GM19238 (cell line): ENCODE data around the gene TAOK1.

Experiments
- DNase-seq: peaks from one replicate; pipeline ENCODE4 v3.0.0; 2011; ENCODE audit warnings: low spot score; ENCODE audit not compliant: insufficient read length

TAOK1 gene

DNA sequence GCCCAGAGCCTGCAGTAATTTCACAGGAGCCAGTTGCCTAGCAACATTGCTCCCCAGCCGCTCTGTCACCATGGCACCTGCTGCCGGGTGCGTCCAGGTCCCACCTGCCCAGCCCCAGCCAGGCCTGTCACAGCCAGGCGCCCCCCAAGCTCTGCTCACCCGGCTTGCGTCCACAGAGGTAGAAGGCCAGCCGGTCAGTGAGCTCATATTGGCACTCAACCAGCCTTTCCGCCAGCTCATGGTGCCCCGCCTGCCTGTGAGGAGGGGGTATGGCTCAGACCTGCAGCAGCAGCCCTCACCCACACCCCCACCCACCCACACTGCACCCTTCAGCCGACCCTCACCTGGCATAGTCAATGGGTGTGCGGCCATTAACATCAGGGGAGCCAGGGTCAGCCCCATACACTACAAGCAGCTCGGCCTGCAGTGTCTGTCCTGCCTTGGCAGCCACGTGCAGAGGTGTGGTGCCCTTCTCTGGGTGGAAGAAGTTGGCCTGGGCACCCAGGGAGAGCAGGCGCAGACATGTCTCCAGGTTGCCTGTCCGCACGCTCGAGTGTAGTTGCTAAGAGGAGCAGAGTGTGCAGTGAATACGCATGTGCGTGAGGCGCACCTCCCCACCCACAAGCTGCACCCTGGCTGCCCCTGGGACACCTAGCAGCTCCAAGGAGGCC, 191.6 kb downstream of the TAOK1 start:
- no peak for DNase-seq

DNA sequence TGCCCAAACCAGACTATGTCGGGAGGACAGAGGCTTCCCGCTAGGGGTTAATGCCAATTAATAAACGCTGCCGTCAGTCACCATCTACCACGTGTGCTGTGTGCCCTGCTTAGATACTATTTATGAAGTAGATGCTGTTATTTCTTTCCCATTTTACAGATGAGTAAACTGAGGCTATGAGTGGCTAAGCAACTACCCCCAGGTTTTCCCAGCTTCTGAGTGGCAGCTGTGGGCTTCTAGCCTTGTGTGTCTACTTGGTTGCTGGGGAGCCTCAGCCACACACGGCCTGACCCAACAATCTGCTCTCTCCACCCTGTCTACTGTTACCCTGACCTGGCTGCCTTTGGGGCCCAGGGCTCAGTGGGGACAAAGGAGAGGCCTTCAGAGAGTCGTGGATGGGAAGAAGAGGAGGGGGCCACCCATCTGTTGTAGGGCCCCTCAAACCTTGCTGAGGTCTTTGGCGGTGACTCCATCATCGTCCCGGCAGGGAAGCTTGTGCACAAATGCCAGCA, 192.1 kb downstream of the TAOK1 start:
- DNase-seq = no peak

DNA sequence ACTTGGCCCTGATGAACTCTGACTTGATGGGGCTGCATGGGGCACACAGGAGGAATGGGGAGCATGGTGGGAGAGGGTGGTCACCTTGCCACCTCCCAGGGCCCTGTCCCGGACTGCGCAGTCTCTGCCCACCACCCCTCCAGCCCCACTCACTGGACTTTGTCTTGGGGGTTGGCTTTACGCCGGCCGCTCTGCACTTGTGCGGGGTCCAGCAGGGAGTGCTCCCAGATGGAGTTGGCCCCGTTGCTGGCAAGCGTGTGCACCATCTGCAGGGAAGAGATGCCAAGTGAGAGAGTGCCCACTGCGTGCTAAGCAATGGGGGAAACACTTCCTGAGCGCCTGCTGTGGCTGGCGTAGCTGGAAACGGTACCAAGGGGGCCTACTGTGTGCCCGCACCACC, 192.6 kb downstream of the TAOK1 start:
- no peak for DNase-seq

DNA sequence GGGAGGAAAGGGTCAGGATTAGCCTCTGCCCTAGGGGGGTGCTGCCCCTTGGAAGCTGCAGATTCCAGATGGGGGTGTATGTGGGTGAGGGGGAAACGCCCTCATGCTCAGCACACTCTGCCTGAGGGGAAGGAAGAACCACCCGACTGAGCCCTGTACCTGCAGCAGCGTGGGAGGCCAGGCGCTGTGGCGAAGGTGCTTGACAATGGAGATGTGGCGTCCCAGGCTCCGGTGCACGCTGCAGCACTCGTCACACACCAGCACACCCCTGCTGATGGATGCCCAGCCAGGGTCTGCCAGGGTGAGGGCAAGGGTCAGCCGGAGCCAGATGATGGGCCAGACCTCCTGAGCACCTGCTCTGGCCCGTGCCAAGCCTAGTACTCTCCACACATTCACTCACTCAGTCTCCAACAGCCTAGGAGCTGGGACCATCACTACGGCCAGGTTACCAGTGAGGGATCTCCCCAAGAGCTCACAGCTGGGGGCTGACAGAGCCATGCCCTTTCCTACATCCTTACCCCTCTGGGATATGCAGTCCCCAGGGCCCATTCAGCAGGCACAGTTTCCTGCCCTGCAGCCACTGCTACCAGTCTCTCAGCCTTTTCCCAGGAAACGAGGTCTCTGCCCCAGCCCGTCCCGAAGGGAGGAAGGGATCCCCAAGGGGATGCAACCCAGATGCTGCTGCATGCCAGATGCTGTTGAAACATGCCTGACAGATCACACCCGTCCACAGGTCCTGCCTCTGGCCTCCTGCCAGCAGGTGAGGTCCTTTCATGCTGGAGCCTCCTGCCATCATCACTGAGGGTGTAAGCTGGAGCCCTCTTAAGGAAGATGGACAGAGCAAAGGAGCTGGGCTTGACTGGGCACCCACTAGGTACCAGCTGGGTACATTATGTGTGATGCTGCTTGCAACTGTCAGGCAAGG, 193.4 kb downstream of the TAOK1 start:
- no peak for DNase-seq

DNA sequence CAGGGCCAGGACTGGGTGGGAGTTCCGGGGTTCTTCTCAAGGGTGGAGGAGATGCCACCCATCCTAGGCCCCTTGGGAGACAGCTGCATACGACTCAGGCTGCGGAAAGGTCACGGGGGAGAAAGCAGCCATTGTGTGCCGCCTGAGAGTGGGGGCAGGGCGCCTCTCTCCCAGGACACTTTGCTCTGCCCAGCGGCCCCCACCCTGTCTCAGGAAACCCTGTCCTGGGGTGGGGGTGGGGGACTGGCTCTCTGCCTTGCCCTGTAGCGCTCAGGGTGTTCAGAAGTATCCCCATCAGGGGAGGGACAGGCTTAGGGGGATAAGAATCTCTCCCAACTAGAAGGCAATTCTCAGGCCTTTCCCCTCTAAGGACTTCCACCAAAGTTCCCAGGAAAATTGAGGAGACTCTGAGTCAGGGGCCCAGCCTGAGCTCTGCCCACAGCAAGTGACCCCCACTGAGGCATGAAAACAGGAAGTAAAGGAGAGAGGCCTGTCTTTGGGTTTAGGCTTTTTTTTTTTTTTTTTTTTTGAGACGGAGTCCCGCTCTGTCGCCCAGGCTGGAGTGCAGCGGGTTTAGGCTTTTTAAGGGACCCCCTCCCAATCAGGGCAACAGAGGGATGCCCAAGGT, 194.4 kb downstream of the TAOK1 start:
- no peak for DNase-seq

DNA sequence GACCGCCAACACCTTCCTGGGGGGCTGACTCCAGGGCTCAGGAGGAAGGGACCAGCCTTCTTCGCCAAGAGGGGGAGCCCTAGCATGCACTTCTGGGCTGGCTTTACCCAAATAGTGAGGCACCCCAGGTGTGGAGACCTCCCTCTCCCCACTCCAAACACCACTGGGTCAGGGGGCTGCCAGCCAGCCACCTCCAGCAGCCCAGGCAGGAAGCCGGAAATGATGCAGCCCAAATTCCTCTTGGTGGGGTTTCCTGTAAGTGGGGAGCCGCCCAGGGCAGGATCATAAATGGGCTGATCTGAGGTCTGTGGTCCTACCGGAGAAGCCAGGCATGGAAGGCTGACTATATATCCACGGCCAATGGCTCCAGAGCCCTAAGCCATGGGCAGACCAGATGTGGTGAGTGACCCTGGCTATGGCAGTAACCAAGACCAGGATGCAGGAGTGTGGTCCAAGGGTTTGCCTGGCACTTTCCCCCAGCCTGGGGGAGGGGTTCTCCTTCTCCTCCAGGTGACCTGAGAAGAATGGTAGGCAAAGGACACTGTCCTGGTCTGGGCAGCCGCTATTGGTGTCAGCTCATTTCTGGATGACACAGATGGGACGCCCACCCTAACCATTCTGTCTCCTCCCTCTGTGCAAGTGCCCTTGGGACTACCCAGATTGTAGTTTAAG, 195.1 kb downstream of the TAOK1 start:
- no peak for DNase-seq

DNA sequence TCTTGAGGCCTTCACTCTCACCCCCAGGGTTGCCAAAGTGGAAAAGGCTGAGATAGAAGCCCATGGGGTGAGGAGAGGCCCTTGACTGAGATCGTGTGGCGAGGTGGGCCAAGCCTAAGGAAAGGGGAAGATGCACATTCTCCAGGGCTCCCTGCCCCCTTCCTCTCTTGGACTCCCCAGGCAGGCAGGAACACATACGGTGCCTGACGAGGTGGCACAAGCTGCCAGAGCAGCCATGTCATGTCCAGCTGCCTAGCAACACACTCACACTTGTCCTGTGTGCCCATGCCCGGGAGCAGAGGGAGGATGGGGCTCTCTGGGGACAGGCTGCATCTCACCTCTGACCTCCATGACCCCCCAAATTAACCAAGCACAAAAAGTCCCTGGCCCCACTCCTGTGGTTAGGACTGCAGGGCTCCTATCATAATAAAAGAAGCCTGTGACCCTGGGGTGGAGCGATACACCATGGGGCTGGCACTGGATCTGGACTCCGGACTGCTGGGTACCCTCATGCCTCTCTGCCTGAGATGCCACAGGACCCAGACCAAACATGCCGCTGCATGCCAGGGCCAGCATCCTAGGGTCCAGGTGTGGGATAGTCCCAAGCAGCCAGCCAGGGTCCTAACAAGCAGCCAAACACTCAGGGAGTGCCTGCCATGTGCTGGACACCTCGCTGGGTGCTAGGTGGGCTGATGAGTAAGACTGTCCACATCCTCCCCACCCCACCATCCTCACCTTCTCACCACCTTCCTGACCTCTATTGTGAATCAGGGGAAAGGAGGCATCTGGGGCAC, 196.7 kb downstream of the TAOK1 start:
- no peak for DNase-seq

DNA sequence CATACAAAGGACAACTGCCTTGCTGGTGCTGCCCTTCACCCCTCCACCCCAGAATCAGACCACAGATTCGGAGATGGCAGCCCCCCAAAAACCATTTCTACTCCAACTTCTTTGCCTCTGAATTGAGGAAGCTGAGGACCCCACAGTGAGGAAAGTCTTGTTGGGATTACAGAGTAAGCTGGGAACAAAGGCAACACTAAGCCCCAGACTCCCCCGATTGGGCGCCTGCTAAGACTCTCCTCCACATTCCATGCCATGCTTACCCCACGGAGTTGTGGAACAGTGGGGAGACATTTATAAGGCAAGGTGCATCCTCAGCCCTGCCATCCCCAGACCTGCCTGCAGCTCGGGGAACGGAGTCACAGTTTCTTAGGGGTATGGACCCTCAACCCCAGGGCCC, 197.4 kb downstream of the TAOK1 start:
- DNase-seq = no peak

DNA sequence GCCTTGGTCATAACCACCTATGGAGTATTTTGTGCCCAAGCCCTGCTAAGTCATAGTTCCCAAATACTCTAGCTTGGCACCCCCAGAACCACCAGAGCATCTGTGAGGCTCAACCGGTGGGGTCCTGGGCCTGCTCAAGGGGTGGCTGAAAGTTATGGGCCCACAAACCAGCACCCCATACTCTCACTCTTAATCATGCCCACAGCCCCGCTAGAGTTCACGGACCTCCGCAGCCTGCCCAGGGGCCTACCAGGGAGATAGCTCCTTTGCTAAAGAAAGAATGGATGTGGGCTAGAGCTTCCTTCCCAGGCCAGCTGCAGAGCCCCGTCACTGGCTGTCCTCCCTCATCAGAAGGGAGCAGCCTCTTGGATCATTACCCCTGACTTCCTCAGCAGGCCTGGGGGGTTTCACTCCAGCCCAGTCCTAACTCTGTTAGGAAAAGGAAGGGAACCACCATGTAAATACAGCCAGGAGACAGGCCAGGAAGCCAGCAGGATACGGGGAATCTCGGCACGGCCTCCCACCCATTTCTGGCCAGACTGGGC, 197.9 kb downstream of the TAOK1 start:
- no peak for DNase-seq

DNA sequence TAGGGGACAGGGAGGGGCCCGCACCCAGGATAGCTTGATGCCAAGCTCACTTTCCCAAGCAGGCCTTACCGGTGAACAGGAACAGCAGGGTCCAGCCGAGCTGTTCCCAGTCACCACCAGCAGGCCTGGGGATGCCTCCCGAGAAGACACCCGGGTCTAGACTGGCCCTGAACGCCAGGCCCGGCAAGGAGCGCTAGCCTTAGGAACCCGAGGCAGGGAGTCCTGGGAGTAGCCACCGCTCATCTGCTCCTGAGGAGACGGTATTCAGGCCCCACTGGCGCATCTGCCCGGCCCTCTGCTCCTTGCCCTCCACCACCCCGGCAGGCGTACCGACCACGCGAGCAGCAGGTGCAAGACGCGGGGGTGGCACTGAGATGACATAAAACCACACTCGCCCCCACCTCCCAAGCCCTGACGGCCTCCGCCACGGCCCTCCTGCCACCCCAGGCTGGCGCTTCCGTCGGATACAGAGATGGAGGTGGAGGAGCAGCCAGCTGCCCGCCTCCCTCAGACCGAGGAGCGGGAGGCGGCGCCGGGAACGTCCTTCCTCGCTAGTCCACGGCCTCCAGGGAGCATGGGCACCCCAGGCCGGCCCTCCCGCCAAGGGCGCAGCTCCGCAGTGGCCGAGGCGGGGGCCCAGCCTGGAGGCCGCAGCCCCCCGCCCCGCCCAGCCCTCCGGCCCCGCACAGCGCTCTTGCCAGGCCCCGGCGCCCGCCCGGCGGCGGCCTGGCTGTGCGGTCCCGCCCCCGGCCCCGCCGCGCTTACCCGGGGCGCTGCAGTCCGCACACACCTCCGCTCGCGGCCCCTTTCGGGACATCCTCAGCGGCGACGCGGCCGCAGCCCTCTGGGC, 198.6 kb downstream of the TAOK1 start:
- DNase-seq = no peak

DNA sequence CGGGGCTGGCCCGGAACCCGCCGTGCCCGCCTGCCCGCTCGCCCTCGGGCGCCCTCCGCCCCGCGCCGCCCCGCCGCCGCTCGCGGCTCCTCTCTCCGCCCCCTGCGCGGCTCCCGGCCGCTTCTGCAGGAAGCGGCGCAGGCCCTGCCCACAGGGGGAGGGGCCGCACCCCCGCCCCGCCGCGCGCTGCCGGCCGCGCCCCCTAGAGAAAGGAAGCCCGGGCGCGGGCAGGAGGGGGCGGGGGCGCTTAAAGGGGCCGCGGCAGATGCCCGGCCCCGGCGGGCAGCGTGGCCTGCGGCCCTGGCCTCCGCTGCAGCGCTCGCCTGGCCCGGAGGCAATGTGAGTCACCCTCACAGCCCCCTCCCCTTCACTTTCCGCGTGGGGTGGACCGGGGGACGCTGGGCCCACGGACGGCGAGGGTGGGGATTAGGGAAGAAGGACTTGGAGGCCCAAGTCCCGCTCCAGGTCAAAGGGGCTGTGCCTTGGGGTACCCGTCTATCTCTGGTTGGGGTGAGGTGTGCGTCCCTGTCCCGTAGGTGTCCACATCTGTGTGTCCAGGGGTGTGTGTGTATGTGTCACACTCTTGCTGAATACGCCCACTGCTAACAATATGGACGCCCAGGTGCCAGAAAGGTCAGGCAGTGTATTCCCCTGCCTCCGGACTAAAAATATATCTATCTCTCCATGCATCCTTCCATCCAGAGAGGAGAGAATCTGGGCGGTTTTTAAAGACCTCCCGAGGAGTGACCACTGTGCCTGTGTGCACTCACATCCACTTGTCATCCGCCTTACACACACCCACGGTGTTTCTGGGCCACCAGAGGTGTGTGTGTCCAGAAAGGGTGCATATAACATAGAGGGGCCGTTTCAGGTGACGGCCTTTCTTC, 199.6 kb downstream of the TAOK1 start, which contains the start of gene GIT1:
TSS of gene GIT1 (minus strand) at position 125 of the 887 bp plus-strand sequence. CDS start 270 bp downstream, outside the sequence.
- DNase-seq = peak; percentile 98

DNA sequence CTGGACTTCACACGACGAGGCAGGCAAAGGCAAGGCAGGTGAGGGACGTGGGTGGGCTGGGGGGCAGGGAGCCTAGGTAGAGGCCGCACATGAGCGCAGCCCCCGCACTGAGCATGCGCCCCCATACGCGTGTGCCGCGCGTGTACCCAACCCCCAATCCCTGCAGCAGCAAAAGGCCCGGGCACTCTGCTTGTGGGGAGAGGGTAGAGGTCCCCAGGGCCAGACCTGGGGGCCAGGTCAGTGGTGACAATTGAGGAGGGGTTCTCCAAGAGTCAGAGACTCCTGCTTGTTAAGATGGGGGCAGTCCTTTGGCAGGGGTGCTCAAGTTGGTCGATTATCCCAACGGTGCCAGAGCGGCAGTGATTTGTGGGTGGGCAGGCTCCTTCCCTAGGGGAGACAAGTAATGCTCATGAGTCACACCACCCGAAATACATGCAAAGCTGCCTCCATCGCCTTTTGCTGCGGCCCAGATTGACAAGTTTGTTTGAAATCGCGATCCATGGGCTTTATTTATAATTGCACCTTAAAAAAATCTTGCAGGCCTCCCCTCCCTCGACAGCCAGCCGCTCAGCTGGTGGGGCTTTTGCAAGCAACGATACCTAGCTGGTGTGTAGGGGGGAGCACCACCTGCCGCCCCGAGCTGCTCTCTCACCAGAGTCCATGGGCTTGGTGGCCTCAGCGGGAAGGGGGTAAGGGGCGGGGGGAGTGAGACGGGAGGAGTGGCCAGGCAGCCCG, 200.4 kb downstream of the TAOK1 start:
- DNase-seq = no peak

DNA sequence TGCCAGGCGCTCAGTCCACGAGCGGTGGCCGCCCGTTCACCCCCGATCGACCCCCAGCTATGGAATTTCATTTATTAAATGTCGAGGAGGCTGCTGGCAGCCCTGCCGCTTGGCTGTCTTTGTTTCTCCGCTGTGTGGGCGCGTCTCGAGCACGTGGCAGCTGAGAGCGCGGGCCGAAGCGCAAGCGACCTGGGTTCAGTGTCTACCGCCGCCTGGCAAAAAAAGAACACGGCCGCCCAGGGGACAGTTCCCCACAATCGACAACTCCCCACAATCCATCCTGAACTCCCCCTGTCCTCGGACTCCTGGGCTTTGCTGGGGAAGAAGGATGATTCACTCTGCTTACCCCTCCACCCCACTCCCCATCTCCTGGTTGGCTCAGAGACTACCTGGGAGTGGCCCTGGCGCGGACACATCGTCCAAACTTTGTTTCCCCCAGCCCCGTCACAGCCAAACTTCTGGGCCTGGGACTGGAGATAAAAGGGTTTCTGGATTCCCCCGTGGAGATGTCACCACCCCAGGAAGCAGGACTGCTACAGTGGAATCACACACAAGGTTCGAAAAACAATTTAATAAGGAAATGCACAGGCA, 201.1 kb downstream of the TAOK1 start:
- no peak for DNase-seq

DNA sequence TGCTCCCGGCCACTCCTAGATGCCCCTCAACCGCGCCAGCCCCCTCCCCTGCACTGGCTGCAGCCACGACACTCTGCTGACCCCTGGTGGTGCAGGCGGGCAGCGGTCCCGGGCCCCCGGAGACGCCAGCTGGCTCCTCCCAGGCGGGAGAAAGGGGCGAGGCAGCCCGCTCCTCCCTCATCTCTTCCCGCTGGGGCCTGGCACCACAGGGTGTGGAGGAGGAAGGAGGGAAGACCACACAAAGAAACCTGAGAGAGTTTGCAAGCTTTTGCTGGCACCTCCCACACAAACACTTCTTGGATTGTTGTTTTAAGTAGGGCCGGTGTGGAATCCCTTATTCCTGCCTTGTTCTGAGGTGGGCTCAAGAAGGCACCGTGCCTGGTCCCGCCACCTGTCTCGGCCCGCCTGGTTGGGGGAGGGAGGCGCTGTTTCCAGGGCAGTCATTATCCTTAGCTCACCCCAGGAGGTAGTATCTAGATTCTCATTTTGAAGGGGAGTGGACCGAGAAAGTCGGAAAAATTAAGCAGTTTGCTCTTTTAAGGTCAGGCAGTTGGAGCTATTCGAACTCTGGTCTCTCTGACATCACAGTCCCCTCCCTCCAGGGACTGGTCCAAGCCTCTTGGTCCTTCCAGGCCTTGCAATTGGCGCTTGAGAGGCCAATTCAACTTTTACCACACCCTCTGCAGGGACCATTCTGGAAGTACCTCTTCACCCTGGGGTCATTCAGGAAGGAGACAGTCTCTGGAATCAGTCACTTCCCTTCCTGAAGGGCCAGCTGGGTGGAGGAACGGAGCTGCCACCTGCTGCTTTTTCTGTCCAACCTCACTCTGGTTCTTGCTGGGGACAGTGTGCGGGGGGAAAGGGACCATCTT, 201.8 kb downstream of the TAOK1 start:
- peak; percentile 89 for DNase-seq

DNA sequence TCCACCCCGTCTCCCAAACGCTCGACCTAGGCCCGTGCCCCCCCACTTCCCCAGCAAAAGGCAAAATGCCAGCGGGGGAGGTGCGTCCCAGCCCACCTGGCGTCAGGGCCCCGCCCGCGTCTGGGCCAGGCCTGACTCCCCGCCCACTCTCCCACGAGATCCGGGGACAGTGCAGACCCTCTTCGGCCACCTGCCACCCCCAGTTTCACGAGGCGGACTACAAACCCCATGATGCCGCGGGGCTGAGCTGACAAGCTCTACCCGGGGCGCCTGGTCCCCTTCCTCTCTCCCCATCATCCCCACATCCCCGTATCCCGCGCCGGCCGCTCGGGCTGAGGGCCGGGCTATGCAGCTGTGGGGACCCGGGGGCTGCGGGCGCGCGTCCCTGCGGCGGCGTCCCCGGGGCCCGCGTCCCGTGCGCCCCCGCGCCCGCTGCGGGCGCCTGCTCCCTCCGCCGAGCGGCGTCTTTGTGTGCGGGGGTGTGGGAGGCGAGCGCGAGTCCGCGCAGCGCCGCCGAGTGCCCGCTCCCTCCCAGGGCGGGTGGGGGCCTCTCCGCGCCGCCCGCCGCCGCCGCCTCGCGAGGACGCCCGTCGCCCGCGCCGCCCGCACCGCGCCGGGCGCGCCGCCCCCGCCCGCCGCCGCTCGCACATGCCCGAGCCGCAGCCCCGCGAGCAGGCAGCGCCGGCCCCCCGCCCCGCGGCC, 202.8 kb downstream of the TAOK1 start, which contains the start of gene ANKRD13B:
TSS of gene ANKRD13B (plus strand) at position 283 of the 702 bp plus-strand sequence. CDS start 490 bp downstream, outside the sequence.
- no peak for DNase-seq
